NK-92 (cell line): ENCODE measurements around the gene FAM83C.

Experiments
- DNase-seq: peaks from one replicate; lab custom pipeline; 2025; ENCODE audit not compliant: unreplicated experiment; lab: John Stamatoyannopoulos, UW

Gene FAM83C

GRCh38 chr20:35237486-35237885, 54.7 kb downstream of the FAM83C start:
- DNase-seq = no peak

- DNase-seq = no peak
These were observed 56.3 kb downstream of the FAM83C start for GRCh38 chr20:35235881-35236280.
